Spleen (tissue), 11 donors: ENCODE measurements around the gene PRKCG. TPM values are rescaled to one million over a fixed set of nuclear protein-coding genes. Genes with fewer than 3 reads are reported as not detected.

ENCODE experiments used
- DNase-seq: peaks from one replicate; pipeline ENCODE4 v3.0.0-alpha.2; 2020
- H3K27ac ChIP-seq, 8 donors: fragments of 200-600 bp; sonication (generic) in 7 of 8; 1 replicate in 4 of 8; 2 replicates in 4 of 8; pipeline versions ENCODE4 v1.5.0 to v1.8.0; 2016 to 2021; ENCODE audit warnings: inconsistent platforms in 4 of 8, mild to moderate bottlenecking in 4 of 8, moderate library complexity in 1 of 8
- H3K27me3 ChIP-seq, 7 donors: fragments of 200-600 bp; sonication (generic) in 6 of 7; replicated peaks in 1 of 7; 1 replicate in 4 of 7; 2 replicates in 3 of 7; pipeline versions ENCODE4 v1.5.0 to v1.8.0; 2016 to 2021; ENCODE audit warnings: inconsistent platforms in 3 of 7, mild to moderate bottlenecking in 1 of 7
- H3K36me3 ChIP-seq, 6 donors: fragments of 200-600 bp; sonication (generic) in 5 of 6; 1 replicate in 4 of 6; 2 replicates in 2 of 6; pipeline versions ENCODE4 v1.5.0 to v1.8.0; 2016 to 2021; ENCODE audit warnings: inconsistent platforms in 2 of 6
- H3K4me1 ChIP-seq, 6 donors: fragments of 200-600 bp; sonication (generic) in 5 of 6; 1 replicate in 3 of 6; 2 replicates in 3 of 6; pipeline versions ENCODE4 v1.5.0 to v1.8.0; 2016 to 2021; ENCODE audit warnings: inconsistent platforms in 3 of 6
- H3K4me3 ChIP-seq, 8 donors: fragments of 200-600 bp; sonication (generic) in 7 of 8; 1 replicate in 4 of 8; 2 replicates in 4 of 8; pipeline versions ENCODE4 v1.5.0 to v1.8.0; 2016 to 2021; ENCODE audit warnings: inconsistent platforms in 4 of 8, mild to moderate bottlenecking in 4 of 8, moderate library complexity in 2 of 8
- H3K9me3 ChIP-seq, 8 donors: fragments of 200-600 bp; sonication (generic) in 7 of 8; 1 replicate in 4 of 8; 2 replicates in 4 of 8; pipeline versions ENCODE4 v1.5.0 to v1.8.0; 2016 to 2021; ENCODE audit warnings: inconsistent platforms in 4 of 8
- POLR2A ChIP-seq, 3 donors: fragments of 450-650 bp; IDR thresholded peaks; one replicate each; pipeline ENCODE4 v1.5.1; 2017; ENCODE audit warnings: antibody characterized with exemption in 3 of 3, mild to moderate bottlenecking in 1 of 3
- POLR2AphosphoS5 ChIP-seq, 3 donors: sonication (generic); formaldehyde crosslinking; IDR thresholded peaks; one replicate each; pipeline ENCODE4 v1.5.1; 2017; ENCODE audit warnings: antibody characterized with exemption in 3 of 3
- WGBS, 5 donors: extraction: QIAGEN DNeasy Blood & Tissue Kit in 3 of 5; methylation state at CpG; one replicate each; pipeline versions ENCODE4 v1.1.5 to v1.1.7; 2013 to 2018; 5-methylcytosine and 5-hydroxymethylcytosine counted together
- intact Hi-C: fragments of 100-400 bp; cut with DNase I; formaldehyde crosslinking; loops from one replicate; pipeline ENCODE4 v1.15.0; 2023; ENCODE audit warnings: low total_unique reads
- polyA plus RNA-seq, 3 donors: library from polyadenylated mRNA; stranded (reverse); fragments of 200-250 nt; gene quantifications; one replicate each; pipeline ENCODE4 v1.2.1, GENCODE V29; 2013
- total RNA-seq, 7 donors: library from RNA; depleted of rRNA in 3 of 7; stranded (reverse); fragments of >200 nt in 3 of 7; fragmentation: NEBNext Ultra II Directional in 4 of 7; extraction: Animal tissue kit (Norgen Biotek cat#: 25700) in 4 of 7; gene quantifications; one replicate each; pipeline versions ENCODE4 v1.1.0 to v1.2.1, GENCODE V29; 2016 to 2021
- TF ChIP-seq, protein P1 (sequence below), 11 experiments: fragments of 200-600 bp in 7 of 11; fragments of 450-650 bp in 4 of 11; sonication (generic) in 4 of 11; IDR thresholded peaks in 8 of 11; conservative IDR thresholded peaks in 3 of 11; 1 replicate in 7 of 11; 2 replicates in 4 of 11; pipeline versions ENCODE4 v1.4.0 to v1.8.0; 2016 to 2021; ENCODE audit warnings: antibody characterized with exemption in 11 of 11, inconsistent platforms in 4 of 11, mild to moderate bottlenecking in 1 of 11
- donor health status: healthy with polysubstance abuse.
- donor health status: DM: no; HTN: no; CAD: no; lungs with moderate emphysema.
- donor health status: DM: no; HTN: no; CAD: no.
- donor health status: Bipolar disorder and iron deficiency.
- donor health status: healthy.
- donor health status: DM: no; HTN: no; CAD: no.
- donor health status: DM: yes; HTN: yes; CAD: no.

The PRKCG gene
- total and polyA plus RNA-seq, 10 donors: 0.17 TPM; not detected in 9

DNA sequence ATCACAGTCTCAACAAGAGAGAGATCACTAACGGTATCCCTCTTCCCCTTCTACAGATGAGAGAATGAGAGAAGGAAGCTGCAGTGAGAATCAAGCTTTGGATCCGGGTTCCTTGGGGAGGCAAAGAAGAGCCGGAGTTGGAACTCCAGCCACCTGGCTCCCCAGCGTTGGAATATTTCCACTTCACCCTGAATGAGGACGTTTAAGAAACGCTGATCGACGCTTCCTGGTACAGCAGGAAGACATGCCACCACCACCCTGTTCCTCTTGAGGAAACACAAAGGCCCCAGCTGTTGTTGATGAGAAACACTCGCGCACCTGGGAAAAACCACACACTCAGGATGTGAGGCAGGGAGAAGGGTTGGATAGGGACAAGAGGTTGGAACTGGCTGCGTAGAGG is 69.4 kb downstream of the PRKCG start:
- DNase-seq: no peak
- no peak for TF ChIP-seq POLR2A (IDR thresholded peaks at IDR 0.05)
- TF ChIP-seq, protein P1, sequence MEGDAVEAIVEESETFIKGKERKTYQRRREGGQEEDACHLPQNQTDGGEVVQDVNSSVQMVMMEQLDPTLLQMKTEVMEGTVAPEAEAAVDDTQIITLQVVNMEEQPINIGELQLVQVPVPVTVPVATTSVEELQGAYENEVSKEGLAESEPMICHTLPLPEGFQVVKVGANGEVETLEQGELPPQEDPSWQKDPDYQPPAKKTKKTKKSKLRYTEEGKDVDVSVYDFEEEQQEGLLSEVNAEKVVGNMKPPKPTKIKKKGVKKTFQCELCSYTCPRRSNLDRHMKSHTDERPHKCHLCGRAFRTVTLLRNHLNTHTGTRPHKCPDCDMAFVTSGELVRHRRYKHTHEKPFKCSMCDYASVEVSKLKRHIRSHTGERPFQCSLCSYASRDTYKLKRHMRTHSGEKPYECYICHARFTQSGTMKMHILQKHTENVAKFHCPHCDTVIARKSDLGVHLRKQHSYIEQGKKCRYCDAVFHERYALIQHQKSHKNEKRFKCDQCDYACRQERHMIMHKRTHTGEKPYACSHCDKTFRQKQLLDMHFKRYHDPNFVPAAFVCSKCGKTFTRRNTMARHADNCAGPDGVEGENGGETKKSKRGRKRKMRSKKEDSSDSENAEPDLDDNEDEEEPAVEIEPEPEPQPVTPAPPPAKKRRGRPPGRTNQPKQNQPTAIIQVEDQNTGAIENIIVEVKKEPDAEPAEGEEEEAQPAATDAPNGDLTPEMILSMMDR (IDR thresholded peaks at IDR 0.05 in 8 of 11, conservative IDR thresholded peaks at IDR 0.05 in 3 of 11): no peak
- no peak for TF ChIP-seq POLR2AphosphoS5 (IDR thresholded peaks at IDR 0.05)
- Histone ChIP-seq H3K27me3 (peaks cover 0 to 98% (median 0%) of the 10 kb centered on the region in 7 donors), H3K9me3 (peaks cover 0 to 10% (median 4%) of the 10 kb centered on the region in 8 donors), H3K4me3 (no peak overlapping the region), H3K27ac (no peak overlapping the region), H3K4me1 (no peaks in the 10 kb centered on the region), H3K36me3 (no peaks in the 10 kb centered on the region)
- intact Hi-C loops: no loop called here
- WGBS, 5 donors: 15 to 22% (median 20%) methylated on average over 11 of the region's 11 CpGs

DNA sequence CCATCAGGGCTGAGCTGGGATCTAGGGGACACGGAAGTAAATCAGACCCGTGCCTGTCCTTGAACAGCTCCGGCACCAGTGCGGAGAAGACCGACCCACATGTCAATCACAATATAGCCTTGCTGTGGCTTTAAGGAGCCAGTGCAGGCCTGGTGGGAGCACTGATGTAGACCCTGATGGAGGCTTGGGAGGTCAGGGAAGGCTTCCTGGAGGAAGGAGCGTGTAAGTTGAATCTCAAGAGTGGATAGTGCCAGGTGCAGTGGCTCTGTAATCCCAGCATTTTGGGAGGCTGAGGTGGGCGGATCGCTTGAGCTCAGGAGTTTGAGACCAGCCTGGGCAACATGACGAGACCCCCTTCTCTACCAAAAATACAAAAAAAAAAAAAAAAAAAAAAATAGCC is 70.0 kb downstream of the PRKCG start:
- TF ChIP-seq POLR2A (IDR thresholded peaks at IDR 0.05): no peak
- TF ChIP-seq, protein P1 (IDR thresholded peaks at IDR 0.05 in 8 of 11, conservative IDR thresholded peaks at IDR 0.05 in 3 of 11): no peak
- TF ChIP-seq POLR2AphosphoS5 (IDR thresholded peaks at IDR 0.05): no peak
- peaks cover 0 to 10% (median 4%) of the 10 kb centered on the region in 8 donors for H3K9me3 ChIP-seq
- H3K4me1 ChIP-seq: no peaks in the 10 kb centered on the region
- H3K27ac ChIP-seq: no peak overlapping the region
- no peak overlapping the region for H3K4me3 ChIP-seq
- WGBS, 5 donors: 77 to 86% (median 83%) methylated on average over 9 of the region's 9 CpGs
- no peak for DNase-seq
- intact Hi-C loops: no loop called here
- H3K27me3 ChIP-seq: peaks cover 0 to 98% (median 0%) of the 10 kb centered on the region in 7 donors
- H3K36me3 ChIP-seq: no peaks in the 10 kb centered on the region

DNA sequence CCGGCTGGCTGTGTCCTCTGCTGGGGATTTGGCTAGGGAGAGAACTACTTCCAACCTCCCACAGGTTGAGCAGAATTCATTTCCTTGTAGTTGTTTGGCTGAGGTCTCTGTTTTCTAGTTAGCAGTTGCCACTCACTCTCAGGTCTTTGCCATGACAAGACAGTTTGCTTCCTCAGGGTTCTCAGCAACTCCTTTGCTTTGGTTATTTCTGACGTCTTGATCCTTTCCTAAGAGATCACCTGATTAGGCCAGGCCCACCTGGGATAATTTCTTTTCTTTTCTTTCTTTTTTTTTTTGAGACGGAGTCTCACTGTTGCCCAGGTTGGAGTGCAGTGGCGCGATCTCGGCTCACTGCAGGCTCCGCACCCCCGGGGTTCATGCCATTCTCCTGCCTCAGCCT is 71.4 kb downstream of the PRKCG start:
- intact Hi-C loops: no loop called here
- H3K9me3 ChIP-seq: peaks cover 0 to 10% (median 4%) of the 10 kb centered on the region in 8 donors
- H3K27me3 ChIP-seq: peaks cover 0 to 98% (median 13%) of the 10 kb centered on the region in 7 donors
- H3K36me3 ChIP-seq: no peaks in the 10 kb centered on the region
- H3K4me3 ChIP-seq: no peak overlapping the region
- WGBS, 5 donors: 78 to 93% (median 89%) methylated on average over 8 of the region's 8 CpGs
- no peaks in the 10 kb centered on the region for H3K4me1 ChIP-seq
- no peak for DNase-seq
- TF ChIP-seq, protein P1 (IDR thresholded peaks at IDR 0.05 in 8 of 11, conservative IDR thresholded peaks at IDR 0.05 in 3 of 11): no peak
- no peak for TF ChIP-seq POLR2A (IDR thresholded peaks at IDR 0.05)
- no peak for TF ChIP-seq POLR2AphosphoS5 (IDR thresholded peaks at IDR 0.05)
- H3K27ac ChIP-seq: no peak overlapping the region

Other genes with a start within 250 kb of the PRKCG start
- gene NLRP12, start 57.9 kb upstream of the PRKCG start, total RNA-seq: 10 to 100 TPM in 5 of 7 donors, 1 to 10 TPM in 2; 6.9 to 29.8 (median 12.0) TPM
- 1 to 10 TPM in 2 of 3 donors, under 1 TPM in 1; 0.24 to 2.2 (median 1.1) TPM for gene NLRP12, start 57.9 kb upstream of the PRKCG start, polyA plus RNA-seq
- 100 to 1,000 TPM in 1 of 7 donors, 10 to 100 TPM in 6; 43.1 to 146 (median 57.7) TPM for gene MYADM, start 14.3 kb upstream of the PRKCG start, total RNA-seq
- 10 to 100 TPM in 2 of 3 donors, 1 to 10 TPM in 1; 9.1 to 22.2 (median 12.1) TPM for gene MYADM, start 14.3 kb upstream of the PRKCG start, polyA plus RNA-seq
- not detected for gene CACNG7, start 27.1 kb downstream of the PRKCG start, total RNA-seq
- gene CACNG7, start 27.1 kb downstream of the PRKCG start, polyA plus RNA-seq: not detected
- under 1 TPM in 3 of 7 donors, not detected in 4; 0.03 to 0.11 (median 0.06) TPM for gene CACNG8, start 80.7 kb downstream of the PRKCG start, total RNA-seq
- gene CACNG8, start 80.7 kb downstream of the PRKCG start, polyA plus RNA-seq: under 1 TPM in 1 of 3 donors, not detected in 2; 0.02 TPM
- not detected for gene CACNG6, start 109.4 kb downstream of the PRKCG start, total RNA-seq
- not detected for gene CACNG6, start 109.4 kb downstream of the PRKCG start, polyA plus RNA-seq
- 10 to 100 TPM in 2 of 7 donors, 1 to 10 TPM in 4, not detected in 1; 2.8 to 13.3 (median 7.3) TPM for gene VSTM1, start 181.7 kb downstream of the PRKCG start, total RNA-seq
- under 1 TPM; 0.32 to 0.70 (median 0.41) TPM for gene VSTM1, start 181.7 kb downstream of the PRKCG start, polyA plus RNA-seq
- 1 to 10 TPM in 1 of 7 donors, not detected in 6; 1.5 TPM for gene TARM1, start 199.2 kb downstream of the PRKCG start, total RNA-seq
- gene TARM1, start 199.2 kb downstream of the PRKCG start, polyA plus RNA-seq: not detected
- 10 to 100 TPM in 6 of 7 donors, 1 to 10 TPM in 1; 9.1 to 49.5 (median 18.3) TPM for gene OSCAR, start 218.6 kb downstream of the PRKCG start, total RNA-seq
- gene OSCAR, start 218.6 kb downstream of the PRKCG start, polyA plus RNA-seq: 10 to 100 TPM in 2 of 3 donors, 1 to 10 TPM in 1; 2.4 to 18.2 (median 12.9) TPM
- gene NDUFA3, start 220.7 kb downstream of the PRKCG start, total RNA-seq: 100 to 1,000 TPM in 1 of 7 donors, 10 to 100 TPM in 6; 14.5 to 109 (median 73.5) TPM
- 100 to 1,000 TPM; 162 to 197 (median 185) TPM for gene NDUFA3, start 220.7 kb downstream of the PRKCG start, polyA plus RNA-seq
- 10 to 100 TPM; 16.5 to 22.7 (median 20.1) TPM for gene TFPT, start 233.5 kb downstream of the PRKCG start, total RNA-seq
- 10 to 100 TPM; 24.8 to 36.5 (median 28.8) TPM for gene TFPT, start 233.5 kb downstream of the PRKCG start, polyA plus RNA-seq
- gene PRPF31, start 233.6 kb downstream of the PRKCG start, total RNA-seq: 10 to 100 TPM; 34.7 to 57.0 (median 48.1) TPM
- gene PRPF31, start 233.6 kb downstream of the PRKCG start, polyA plus RNA-seq: 10 to 100 TPM; 45.5 to 66.2 (median 59.1) TPM